Endothelial cell of umbilical vein (primary cell): Measurements from ENCODE around the gene SVOP.

Experiments
- EZH2 ChIP-seq: IDR thresholded peaks from 2 replicates; pipeline ENCODE4 v1.6.1; 2012; ENCODE audit warnings: borderline replicate concordance, low read depth, mild to moderate bottlenecking, moderate library complexity, low read length, inconsistent platforms; ENCODE audit not compliant: severe bottlenecking
- FOS ChIP-seq: IDR thresholded peaks from 2 replicates; pipeline ENCODE4 v1.6.1; 2011; ENCODE audit warnings: mild to moderate bottlenecking, low read length, moderate library complexity, borderline replicate concordance; ENCODE audit not compliant: insufficient read depth
- GATA2 ChIP-seq: IDR thresholded peaks from 2 replicates; pipeline ENCODE4 v1.7.0; 2011; ENCODE audit warnings: low read depth, mild to moderate bottlenecking, moderate library complexity, mixed read lengths, low read length; ENCODE audit not compliant: insufficient read length, insufficient read depth
- JUN ChIP-seq: IDR thresholded peaks from 2 replicates; pipeline ENCODE4 v1.6.1; 2011; ENCODE audit warnings: borderline replicate concordance, low read depth; ENCODE audit not compliant: insufficient read length, insufficient read depth
- MYC ChIP-seq: IDR thresholded peaks from one replicate; pipeline ENCODE4 v1.6.1; 2011; ENCODE audit warnings: mild to moderate bottlenecking, low read depth, low read length
- POLR2A ChIP-seq: IDR thresholded peaks from 2 replicates; pipeline ENCODE4 v1.6.1; 2012; ENCODE audit warnings: low read depth, mild to moderate bottlenecking, control low read depth, low read length
- POLR2AphosphoS5 ChIP-seq: IDR thresholded peaks from 2 replicates; pipeline ENCODE4 v1.6.1; 2012; ENCODE audit warnings: low read depth, mild to moderate bottlenecking, control low read depth, low read length, moderate library complexity; ENCODE audit not compliant: insufficient read depth
- TF ChIP-seq, protein P1 (sequence below), 2 donors: IDR thresholded peaks; 1 replicate in 1 of 2; 2 replicates in 1 of 2; pipeline ENCODE4 v1.5.1; 2011; ENCODE audit warnings: low read length in 2 of 2, mild to moderate bottlenecking in 2 of 2, moderate library complexity in 2 of 2, control low read depth in 1 of 2, inconsistent platforms in 1 of 2, low read depth in 1 of 2; ENCODE audit not compliant: insufficient read depth in 1 of 2; ENCODE audit errors: extremely low read depth in 1 of 2
- TF ChIP-seq, protein P2 (sequence below): IDR thresholded peaks from 2 replicates; pipeline ENCODE4 v1.6.1; 2011; ENCODE audit not compliant: insufficient read depth, insufficient read length

DNA sequence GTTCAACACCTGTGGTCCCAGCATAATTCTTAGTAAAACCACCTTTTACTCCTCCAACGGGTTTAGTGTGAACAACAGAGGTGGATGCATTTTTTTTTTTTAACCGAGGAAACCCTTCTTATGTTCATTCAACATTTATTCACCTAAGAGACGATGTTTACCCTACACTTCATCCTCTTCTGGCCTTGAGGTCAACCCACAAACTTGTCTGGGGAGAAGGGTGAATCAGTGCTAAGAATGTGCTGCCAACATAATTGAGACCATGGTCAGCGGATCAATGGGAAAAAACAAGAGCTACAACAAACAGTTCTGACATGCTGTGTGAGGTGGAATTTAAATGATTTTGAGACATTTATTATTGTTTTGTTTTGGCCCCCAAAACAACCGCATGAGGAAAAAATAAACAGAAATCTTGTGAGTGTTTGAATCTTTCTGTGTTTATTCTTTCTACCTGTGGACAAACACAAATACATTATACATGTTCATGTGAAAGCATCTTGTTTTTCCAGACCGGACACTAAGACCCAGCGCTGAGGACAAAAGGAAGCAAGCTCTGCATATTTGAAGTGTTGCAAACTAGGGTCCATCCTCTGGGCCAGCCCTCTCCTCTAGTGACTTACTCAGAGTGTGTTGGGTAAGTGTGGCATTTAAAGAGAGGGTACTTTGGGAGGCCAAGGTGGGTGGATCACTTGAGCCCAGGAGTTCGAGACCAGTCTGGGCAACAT, 26.4 kb upstream of the SVOP start:
- TF ChIP-seq FOS (no peak), POLR2AphosphoS5 (no peak), JUN (no peak), EZH2 (no peak), POLR2A (no peak), GATA2 (no peak), MYC (no peak)
- TF ChIP-seq, protein P1, sequence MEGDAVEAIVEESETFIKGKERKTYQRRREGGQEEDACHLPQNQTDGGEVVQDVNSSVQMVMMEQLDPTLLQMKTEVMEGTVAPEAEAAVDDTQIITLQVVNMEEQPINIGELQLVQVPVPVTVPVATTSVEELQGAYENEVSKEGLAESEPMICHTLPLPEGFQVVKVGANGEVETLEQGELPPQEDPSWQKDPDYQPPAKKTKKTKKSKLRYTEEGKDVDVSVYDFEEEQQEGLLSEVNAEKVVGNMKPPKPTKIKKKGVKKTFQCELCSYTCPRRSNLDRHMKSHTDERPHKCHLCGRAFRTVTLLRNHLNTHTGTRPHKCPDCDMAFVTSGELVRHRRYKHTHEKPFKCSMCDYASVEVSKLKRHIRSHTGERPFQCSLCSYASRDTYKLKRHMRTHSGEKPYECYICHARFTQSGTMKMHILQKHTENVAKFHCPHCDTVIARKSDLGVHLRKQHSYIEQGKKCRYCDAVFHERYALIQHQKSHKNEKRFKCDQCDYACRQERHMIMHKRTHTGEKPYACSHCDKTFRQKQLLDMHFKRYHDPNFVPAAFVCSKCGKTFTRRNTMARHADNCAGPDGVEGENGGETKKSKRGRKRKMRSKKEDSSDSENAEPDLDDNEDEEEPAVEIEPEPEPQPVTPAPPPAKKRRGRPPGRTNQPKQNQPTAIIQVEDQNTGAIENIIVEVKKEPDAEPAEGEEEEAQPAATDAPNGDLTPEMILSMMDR (IDR thresholded peaks at IDR 0.05; ENCODE audit: extremely low read depth in 1 of 2, insufficient read depth in 1 of 2, low read depth in 1 of 2, low read length in 2 of 2): no peak
- TF ChIP-seq, protein P2, sequence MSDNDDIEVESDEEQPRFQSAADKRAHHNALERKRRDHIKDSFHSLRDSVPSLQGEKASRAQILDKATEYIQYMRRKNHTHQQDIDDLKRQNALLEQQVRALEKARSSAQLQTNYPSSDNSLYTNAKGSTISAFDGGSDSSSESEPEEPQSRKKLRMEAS: no peak
